Testis (tissue), 3 donors: ENCODE results near the gene RPAP3. TPM values are rescaled to one million over a fixed set of nuclear protein-coding genes. Genes with fewer than 3 reads are reported as not detected.

Experiments used
- DNase-seq: peaks from one replicate; pipeline ENCODE4 v3.0.0-alpha.2; 2019
- H3K27ac ChIP-seq, 2 donors: fragments of 200-600 bp; sonication (generic); one replicate each; pipeline ENCODE4 v1.5.1; 2019
- H3K27me3 ChIP-seq: fragments of 200-600 bp; sonication (generic); one replicate; pipeline ENCODE4 v1.5.1; 2019
- H3K36me3 ChIP-seq: fragments of 200-600 bp; sonication (generic); one replicate; pipeline ENCODE4 v1.5.1; 2017; ENCODE audit warnings: low read depth; ENCODE audit errors: missing control alignments
- H3K4me1 ChIP-seq: fragments of 200-600 bp; sonication (generic); one replicate; pipeline ENCODE4 v1.5.1; 2019
- H3K4me3 ChIP-seq, 2 donors: fragments of 200-600 bp; sonication (generic); one replicate each; pipeline ENCODE4 v1.5.1; 2017 to 2019
- H3K9me3 ChIP-seq: fragments of 200-600 bp; sonication (generic); one replicate; pipeline ENCODE4 v1.5.1; 2017
- POLR2A ChIP-seq: fragments of 450-650 bp; IDR thresholded peaks from one replicate; pipeline ENCODE4 v1.6.1; 2017; ENCODE audit warnings: antibody characterized with exemption, mild to moderate bottlenecking, moderate library complexity
- WGBS, 2 donors: methylation state at CpG; one replicate each; pipeline ENCODE4 v1.1.5; 2018; 5-methylcytosine and 5-hydroxymethylcytosine counted together
- intact Hi-C: fragments of 100-400 bp; cut with DNase I; formaldehyde crosslinking; loops from one replicate; pipeline ENCODE4 v1.15.1; 2023; ENCODE audit warnings: low total_unique reads
- polyA plus RNA-seq: library from polyadenylated mRNA; stranded (reverse); fragments of 350-450 nt; fragmentation: Illumina TruSeq; extraction: RNeasy Lipid Tissue Mini Kit (QIAGEN cat#74804); gene quantifications from one replicate; pipeline ENCODE4 v1.2.3, GENCODE V29; 2014; ENCODE audit warnings: low read depth, low replicate concordance; ENCODE audit not compliant: insufficient read depth
- total RNA-seq, 2 donors: library from RNA; depleted of rRNA; stranded (reverse); fragments of >200 nt; gene quantifications; one replicate each; pipeline ENCODE4 v1.2.3, GENCODE V29; 2016
- TF ChIP-seq, protein P1 (sequence below), 3 experiments: fragments of 450-650 bp in 2 of 3; fragments of 200-600 bp in 1 of 3; sonication (generic) in 1 of 3; IDR thresholded peaks; one replicate each; pipeline ENCODE4 v1.5.1; 2016 to 2019; ENCODE audit warnings: antibody characterized with exemption in 3 of 3, mild to moderate bottlenecking in 2 of 3, moderate library complexity in 1 of 3

The RPAP3 gene
- total and polyA plus RNA-seq, 3 donors from 2014 or later: 12.7 to 32.3 (median 25.0) TPM

- intact Hi-C loops: no loop called here
- no peak for DNase-seq
- WGBS, 2 donors: 58 to 59% methylated on average over 2 of the region's 2 CpGs
- no peak overlapping the region for H3K27ac ChIP-seq
- TF ChIP-seq POLR2A: no peak
- TF ChIP-seq, protein P1, sequence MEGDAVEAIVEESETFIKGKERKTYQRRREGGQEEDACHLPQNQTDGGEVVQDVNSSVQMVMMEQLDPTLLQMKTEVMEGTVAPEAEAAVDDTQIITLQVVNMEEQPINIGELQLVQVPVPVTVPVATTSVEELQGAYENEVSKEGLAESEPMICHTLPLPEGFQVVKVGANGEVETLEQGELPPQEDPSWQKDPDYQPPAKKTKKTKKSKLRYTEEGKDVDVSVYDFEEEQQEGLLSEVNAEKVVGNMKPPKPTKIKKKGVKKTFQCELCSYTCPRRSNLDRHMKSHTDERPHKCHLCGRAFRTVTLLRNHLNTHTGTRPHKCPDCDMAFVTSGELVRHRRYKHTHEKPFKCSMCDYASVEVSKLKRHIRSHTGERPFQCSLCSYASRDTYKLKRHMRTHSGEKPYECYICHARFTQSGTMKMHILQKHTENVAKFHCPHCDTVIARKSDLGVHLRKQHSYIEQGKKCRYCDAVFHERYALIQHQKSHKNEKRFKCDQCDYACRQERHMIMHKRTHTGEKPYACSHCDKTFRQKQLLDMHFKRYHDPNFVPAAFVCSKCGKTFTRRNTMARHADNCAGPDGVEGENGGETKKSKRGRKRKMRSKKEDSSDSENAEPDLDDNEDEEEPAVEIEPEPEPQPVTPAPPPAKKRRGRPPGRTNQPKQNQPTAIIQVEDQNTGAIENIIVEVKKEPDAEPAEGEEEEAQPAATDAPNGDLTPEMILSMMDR (IDR thresholded peaks at IDR 0.05): no peak
- no peak overlapping the region for H3K4me3 ChIP-seq
- H3K27me3 ChIP-seq: no peaks in the 10 kb centered on the region
- H3K36me3 ChIP-seq: no peaks in the 10 kb centered on the region
- H3K4me1 ChIP-seq: no peaks in the 10 kb centered on the region
- no peaks in the 10 kb centered on the region for H3K9me3 ChIP-seq
These were observed 91.3 kb downstream of the RPAP3 start for GRCh38 chr12:47614521-47614920.

DNA sequence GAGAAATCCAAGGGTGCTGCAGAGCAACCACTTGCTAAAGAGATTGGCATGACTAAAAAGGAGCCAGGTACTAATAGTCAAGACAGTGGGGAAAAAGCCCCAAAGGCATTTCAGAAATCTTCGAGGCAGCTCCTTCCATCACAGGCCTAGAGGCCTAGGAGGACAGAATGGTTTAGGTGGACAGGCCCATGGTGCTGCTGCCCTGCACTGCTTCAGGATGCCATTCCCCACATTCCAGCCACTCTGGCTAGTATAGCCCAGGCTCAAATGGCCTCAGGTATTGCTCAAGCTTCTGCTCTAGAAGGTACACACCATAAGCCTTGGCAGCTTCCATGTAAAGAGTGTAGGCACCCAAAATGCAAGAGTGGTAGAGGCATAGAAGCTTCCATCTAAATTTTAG, 92.9 kb downstream of the RPAP3 start:
- H3K4me3 ChIP-seq: no peak overlapping the region
- 75 to 92% methylated on average over 1 of the region's 1 CpG for WGBS, 2 donors
- no peaks in the 10 kb centered on the region for H3K27me3 ChIP-seq
- intact Hi-C loops: no loop called here
- no peaks in the 10 kb centered on the region for H3K4me1 ChIP-seq
- H3K36me3 ChIP-seq: no peaks in the 10 kb centered on the region
- TF ChIP-seq, protein P1 (IDR thresholded peaks at IDR 0.05): no peak
- TF ChIP-seq POLR2A: no peak
- H3K9me3 ChIP-seq: no peaks in the 10 kb centered on the region
- DNase-seq: no peak
- H3K27ac ChIP-seq: no peak overlapping the region

GRCh38 chr12:47611906-47612305, 93.9 kb downstream of the RPAP3 start:
- H3K27ac ChIP-seq: no peak overlapping the region
- no peaks in the 10 kb centered on the region for H3K9me3 ChIP-seq
- no peak for TF ChIP-seq POLR2A
- TF ChIP-seq, protein P1 (IDR thresholded peaks at IDR 0.05): no peak
- DNase-seq: no peak
- intact Hi-C loops: no loop called here
- H3K36me3 ChIP-seq: no peaks in the 10 kb centered on the region
- H3K4me3 ChIP-seq: no peak overlapping the region
- no peaks in the 10 kb centered on the region for H3K27me3 ChIP-seq
- H3K4me1 ChIP-seq: no peaks in the 10 kb centered on the region

Other genes starting within 250 kb of the RPAP3 start
- under 1 TPM; 0.16 to 0.43 TPM for gene ENDOU, start 19.5 kb upstream of the RPAP3 start, total RNA-seq
- 0.21 TPM for gene ENDOU, start 19.5 kb upstream of the RPAP3 start, polyA plus RNA-seq
- gene RAPGEF3, start 52.9 kb upstream of the RPAP3 start, total RNA-seq: 10 to 100 TPM; 24.6 to 30.2 TPM
- 13.9 TPM for gene RAPGEF3, start 52.9 kb upstream of the RPAP3 start, polyA plus RNA-seq
- 10 to 100 TPM; 25.5 to 32.0 TPM for gene SLC48A1, start 67.2 kb upstream of the RPAP3 start, total RNA-seq
- gene SLC48A1, start 67.2 kb upstream of the RPAP3 start, polyA plus RNA-seq: 21.0 TPM
- 10 to 100 TPM; 39.9 to 70.0 TPM for gene HDAC7, start 113.9 kb upstream of the RPAP3 start, total RNA-seq
- gene HDAC7, start 113.9 kb upstream of the RPAP3 start, polyA plus RNA-seq: 28.2 TPM
- gene VDR, start 199.0 kb upstream of the RPAP3 start, total RNA-seq: 1 to 10 TPM; 1.4 to 2.9 TPM
- 3.7 TPM for gene VDR, start 199.0 kb upstream of the RPAP3 start, polyA plus RNA-seq